ENCODE measurements around the gene TTC9C.

- TF ChIP-seq CTCF (conservative IDR thresholded peaks at IDR 0.05; ENCODE audit: low read depth, low read length): no peak
- TF ChIP-seq EZH2 (IDR thresholded peaks at IDR 0.05; ENCODE audit: low read length, unreplicated experiment): no peak
Observed at GRCh38 chr11:62682518-62682917, 45.8 kb upstream of the TTC9C start.

Data from PC-3 (cell line).